DMS 273 (cell line): ENCODE data around the gene PLPPR3.

ENCODE experiments used
- DNase-seq: peaks from one replicate; lab custom pipeline; 2025; ENCODE audit not compliant: unreplicated experiment; lab: John Stamatoyannopoulos, UW

The PLPPR3 gene

DNA sequence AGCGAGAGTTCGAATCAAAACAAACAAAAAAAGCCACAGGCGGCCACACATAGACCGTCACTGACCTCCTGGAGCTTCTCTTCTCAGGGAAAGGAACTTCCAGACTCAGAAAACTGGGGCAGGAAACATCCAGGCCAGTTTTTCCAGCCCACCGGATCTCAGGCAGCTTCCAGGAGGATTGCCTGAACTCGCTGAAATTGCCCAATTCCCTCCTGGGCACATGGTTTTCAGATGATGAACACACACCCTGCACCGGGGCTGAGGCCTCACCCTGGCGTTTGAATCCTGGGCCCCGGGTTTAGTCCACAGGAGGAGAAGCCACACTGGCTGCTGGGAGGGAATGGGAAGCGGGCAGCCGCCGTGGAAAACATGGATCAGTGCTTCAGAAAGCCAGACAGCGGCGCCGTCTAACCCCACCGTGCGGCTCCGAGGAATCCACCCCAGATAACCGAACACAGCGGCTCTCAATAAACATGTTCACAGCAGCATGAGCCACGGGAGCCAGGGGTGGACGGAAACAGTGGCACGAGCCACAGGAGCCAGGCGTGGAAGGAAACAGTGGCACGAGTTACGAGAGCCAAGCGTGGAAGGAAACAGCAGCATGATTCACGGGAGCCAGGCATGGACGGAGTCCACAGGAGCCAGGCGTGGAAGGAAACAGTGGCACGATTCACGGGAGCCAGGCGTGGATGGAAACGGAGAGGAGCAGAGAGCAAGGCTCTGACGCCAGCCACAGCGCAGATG lies 42.7 kb downstream of the PLPPR3 start:
- DNase-seq = peak; percentile 49

GRCh38 chr19:776549-776948 lies 45.2 kb downstream of the PLPPR3 start:
- no peak for DNase-seq

- DNase-seq = peak; percentile 50
These were observed 48.9 kb downstream of the PLPPR3 start for GRCh38 chr19:772730-773436.

- no peak for DNase-seq
These were observed 49.7 kb downstream of the PLPPR3 start for GRCh38 chr19:772063-772462.

- DNase-seq = peak; percentile 83
These were observed 50.4 kb downstream of the PLPPR3 start for GRCh38 chr19:771332-771785.

- DNase-seq = no peak
These were observed 52.1 kb downstream of the PLPPR3 start for GRCh38 chr19:769616-770015.

GRCh38 chr19:768424-768823 lies 53.3 kb downstream of the PLPPR3 start:
- no peak for DNase-seq

DNA sequence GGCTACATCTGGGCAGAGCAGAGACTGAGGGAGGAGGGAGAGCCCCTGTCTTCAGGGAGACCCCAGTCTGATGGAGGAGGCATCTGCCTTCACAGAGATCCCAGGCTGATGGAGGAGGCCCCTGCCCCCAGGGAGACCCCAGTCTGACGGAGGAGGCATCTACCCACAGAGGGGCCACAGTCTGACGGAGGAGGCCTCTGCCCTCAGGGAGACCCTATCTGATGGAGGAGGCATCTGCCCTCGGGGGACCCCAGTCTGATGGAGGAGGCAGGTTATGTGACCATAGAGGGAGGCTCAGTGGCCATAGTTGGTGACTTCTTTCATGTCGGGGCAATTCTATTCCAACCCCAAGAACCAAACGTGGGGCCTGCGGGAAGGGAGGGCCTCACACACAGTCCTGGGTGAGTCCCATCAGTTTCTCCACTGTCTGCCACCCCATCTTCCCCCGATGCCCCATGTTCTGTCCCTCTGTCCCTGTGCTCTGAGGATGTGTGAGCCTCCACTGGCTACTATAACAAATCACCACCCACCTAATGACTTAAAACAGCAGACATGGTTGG lies 56.5 kb downstream of the PLPPR3 start:
- no peak for DNase-seq

GRCh38 chr19:764301-764700 lies 57.5 kb downstream of the PLPPR3 start:
- no peak for DNase-seq

DNA sequence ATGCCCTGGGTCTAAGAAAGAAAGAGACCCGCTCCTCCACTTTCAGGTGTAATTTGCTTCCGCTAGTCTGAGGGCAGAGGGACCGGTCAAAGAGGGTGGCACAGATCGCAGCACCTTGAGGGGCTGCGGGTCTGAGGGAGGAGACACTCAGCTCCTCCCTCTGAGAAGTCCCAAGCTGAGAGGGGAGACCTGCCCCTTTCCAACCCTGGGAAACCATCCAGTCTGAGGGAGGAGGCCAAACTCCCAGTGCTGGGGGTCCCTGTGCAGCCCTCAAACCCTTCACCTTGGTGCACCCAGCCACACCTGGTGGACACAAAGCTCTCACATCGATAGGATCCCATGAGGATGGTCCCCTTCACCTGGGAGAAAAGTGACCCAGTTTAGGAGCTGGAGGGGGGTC lies 57.9 kb downstream of the PLPPR3 start:
- no peak for DNase-seq

- DNase-seq = no peak
These were observed 58.6 kb downstream of the PLPPR3 start for GRCh38 chr19:763181-763580.
